COLO668 (cell line): ENCODE measurements around the gene PRCD.

Source experiments
- DNase-seq: peaks from one replicate; lab custom pipeline; 2025; ENCODE audit not compliant: unreplicated experiment; lab: John Stamatoyannopoulos, UW

Gene PRCD

DNA sequence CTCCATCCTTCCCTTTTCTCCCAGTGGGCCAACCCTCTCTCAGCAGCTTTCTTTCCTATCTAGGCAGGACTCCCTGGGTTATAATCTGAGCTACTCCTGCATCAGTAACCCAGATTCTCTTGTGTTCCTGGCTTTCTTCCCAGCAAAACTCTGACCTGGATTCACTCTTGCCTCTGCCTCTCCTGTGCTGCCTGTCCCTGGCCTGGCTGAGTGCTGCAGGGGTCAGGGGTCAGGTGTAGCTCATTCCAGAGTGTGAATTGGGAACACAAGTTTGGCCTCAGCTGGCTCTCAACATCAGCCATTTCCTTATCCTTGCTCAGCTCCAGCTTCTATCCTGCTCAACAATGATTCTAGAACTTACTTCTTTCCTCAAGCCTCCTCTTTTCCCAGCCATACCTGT, 48.3 kb downstream of the PRCD start:
- no peak for DNase-seq

DNA sequence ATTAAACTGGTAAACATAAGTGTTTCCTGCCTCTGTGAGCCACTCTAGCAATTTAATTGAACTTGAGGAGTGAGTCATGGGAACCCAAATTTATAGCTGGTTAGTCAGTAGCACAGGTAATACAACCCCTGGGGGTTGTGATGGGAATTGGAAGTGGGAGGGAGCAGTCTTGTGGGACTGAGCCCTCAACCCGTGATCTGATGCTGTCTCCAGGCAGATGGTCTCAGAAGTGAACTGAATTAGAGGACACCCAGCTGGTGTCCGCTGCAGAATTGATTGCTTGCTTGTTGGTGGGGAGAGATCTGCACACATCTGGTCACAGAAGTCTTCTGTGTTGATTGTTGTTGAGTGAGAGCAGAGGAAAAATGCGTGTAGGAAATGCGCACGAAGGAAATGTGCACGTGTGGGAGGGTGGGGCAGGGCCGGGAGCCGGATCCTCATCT, 53.6 kb downstream of the PRCD start:
- peak; percentile 44 for DNase-seq

DNA sequence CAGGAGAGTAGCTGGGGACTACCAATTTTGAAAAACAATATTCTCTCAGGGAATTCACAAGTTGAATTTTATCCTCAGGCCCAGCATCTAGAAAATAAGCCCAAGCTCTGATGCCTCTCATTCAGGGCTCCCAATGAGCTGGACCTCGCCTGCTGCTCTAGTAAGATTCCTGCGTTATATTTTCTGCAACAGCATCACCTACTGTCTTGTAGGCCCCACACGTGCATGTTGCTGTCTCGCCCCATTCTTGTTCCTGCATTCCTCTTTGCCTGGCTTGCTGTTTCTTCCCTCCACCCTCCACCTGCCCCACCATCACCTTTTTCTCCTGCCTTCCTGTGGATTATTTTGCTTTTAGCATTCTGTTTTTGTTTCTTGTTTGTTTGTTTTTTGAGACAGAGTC, 54.1 kb downstream of the PRCD start:
- no peak for DNase-seq

DNA sequence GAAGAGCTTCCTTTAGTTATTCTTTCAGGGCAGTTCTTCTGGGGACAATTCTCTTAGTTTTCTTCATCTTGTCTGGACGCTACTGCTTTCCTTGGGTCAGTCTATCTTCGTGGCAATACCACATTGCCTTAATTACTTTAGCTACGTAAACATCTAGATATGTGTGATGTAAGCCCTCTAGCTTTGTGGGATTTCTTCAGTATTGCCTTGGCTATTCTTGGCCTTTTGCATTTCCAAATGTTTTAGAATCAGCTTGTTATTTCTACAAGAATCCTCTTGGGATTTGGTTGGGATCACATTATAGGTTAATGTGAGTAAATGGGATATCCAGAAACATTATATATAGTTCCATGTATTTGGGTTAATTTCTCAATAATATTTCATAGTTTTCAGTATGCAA, 54.8 kb downstream of the PRCD start:
- DNase-seq, result no peak
